Ramos (cell line): ENCODE measurements around the gene NTSR1.

ENCODE experiments used
- in situ Hi-C: fragments of 300-500 bp; cut with MboI; formaldehyde crosslinking; loops from one replicate; pipeline ENCODE4 v1.14.3; 2022; ENCODE audit warnings: low sequenced_read_pairs; ENCODE audit not compliant: unreplicated experiment

The NTSR1 gene

DNA sequence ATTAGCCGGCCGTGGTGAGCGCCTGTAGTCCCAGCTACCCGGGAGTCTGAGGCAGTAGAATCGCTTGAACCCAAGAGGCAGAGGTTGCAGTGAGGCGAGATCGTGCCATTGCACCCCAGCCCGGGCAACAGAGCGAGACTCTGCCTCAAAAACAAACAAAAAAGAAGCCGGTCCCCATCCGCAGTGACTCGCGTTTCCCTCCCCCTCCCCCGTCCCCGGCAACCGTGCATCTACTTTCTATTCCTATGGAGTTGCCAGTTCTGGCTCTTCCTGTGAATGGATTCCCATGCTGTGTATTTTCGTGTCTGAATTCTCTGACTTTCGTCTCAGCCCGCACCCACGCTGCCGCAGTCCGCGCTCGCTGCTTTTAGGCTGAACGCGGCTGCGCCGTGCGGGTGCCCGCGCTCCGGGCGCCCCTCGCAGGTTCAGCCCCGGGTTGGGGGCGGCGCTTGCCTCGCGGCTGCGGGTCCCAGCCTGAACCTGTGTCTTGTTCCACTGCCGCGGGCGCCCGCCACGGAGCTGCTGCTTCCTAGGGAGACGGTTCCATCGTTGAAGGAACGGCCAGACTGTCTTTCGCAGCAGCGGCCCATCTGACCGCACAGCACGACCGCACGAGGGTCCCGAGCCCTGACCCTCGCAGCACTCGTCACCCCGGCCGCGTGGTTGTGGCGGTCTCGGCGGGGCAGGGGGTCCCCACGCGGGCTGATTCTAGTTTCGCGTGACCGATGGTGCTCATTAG is 86.6 kb downstream of the NTSR1 start:
- in situ Hi-C loops = loop anchor here (10.0 kb wide), 2 partner anchors 170 to 390 kb away; partner anchors contain the start of gene CABLES2

- in situ Hi-C loops = loop anchor here (10.0 kb wide), 2 partner anchors 172 to 392 kb away; partner anchors contain the start of gene CABLES2
Observed at GRCh38 chr20:62796699-62797491, 88.3 kb downstream of the NTSR1 start.

DNA sequence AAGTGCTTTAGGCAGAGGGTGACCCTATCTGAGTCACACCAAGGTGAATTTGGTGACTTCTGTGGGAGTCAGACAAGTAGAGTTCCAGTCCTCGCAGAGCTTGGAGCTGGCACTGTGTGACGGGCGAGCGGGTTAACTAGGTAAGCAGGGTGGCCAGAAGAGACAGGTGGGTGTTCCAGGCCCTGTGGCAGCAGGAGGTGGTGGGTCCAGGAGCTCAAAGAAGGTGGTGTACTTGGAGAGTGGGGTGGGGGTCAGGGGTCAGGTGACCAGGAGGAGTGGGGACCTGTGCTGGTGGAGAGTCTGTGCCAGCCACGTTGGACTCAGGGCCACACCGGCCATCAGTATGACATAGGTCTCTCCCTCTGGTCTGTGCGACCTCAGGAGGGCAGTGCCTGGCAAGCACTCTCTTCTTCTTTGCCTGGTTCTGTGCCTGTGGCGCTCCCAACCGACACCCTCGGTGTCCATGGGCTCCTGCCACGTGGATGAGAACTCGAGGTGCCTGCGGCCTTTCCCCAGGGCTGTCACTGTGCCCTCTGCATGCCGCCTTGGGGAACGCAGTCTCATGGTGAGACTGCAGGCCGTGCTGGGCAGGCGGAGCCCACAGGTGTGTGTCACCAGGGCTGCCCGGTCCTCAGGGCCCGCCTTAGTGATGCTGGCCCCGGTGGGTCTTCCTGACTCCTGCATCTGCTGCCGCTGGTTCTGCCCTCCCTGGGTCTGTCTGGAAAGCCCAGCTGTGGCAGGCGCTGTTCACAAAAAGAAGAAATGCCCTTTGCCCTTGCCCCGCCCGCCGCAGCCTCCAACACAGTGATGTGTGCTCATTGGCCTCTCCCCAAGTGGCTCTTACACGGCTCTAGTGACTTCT is 89.3 kb downstream of the NTSR1 start:
- in situ Hi-C loops = loop anchor here (10.0 kb wide), 2 partner anchors 173 to 393 kb away; partner anchors contain the start of gene CABLES2

GRCh38 chr20:62799036-62799435 is 90.4 kb downstream of the NTSR1 start:
- in situ Hi-C loops = loop anchor here (10.0 kb wide), 2 partner anchors 174 to 394 kb away; partner anchors contain the start of gene CABLES2

GRCh38 chr20:62799459-62799858 is 90.8 kb downstream of the NTSR1 start:
- in situ Hi-C loops = loop anchor here (10.0 kb wide), 2 partner anchors 175 to 395 kb away; partner anchors contain the start of gene CABLES2

DNA sequence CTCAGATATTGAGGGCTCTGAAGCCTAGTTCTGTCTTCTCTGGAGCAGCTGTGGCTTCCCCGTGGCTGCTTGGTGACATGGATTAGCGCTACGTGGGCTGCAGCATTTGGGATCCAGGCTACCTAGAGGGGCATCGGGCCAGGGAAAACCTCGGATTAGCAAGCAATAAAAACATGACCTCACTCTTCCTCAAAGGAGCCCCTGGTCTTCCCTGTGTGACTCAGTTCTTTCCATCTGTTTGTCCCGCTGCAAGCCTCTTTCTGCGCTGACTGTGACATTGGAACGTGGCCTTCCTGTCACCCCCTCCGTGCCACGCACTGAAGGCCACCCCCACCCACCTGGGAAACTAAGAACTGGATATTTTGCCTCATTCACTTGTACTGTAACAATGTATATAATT is 91.2 kb downstream of the NTSR1 start:
- in situ Hi-C loops = loop anchor here (10.0 kb wide), 2 partner anchors 175 to 395 kb away; partner anchors contain the start of gene CABLES2

GRCh38 chr20:62800314-62801259 is 92.0 kb downstream of the NTSR1 start:
- in situ Hi-C loops = no loop called here

GRCh38 chr20:62801284-62802010 is 92.8 kb downstream of the NTSR1 start:
- in situ Hi-C loops = no loop called here

DNA sequence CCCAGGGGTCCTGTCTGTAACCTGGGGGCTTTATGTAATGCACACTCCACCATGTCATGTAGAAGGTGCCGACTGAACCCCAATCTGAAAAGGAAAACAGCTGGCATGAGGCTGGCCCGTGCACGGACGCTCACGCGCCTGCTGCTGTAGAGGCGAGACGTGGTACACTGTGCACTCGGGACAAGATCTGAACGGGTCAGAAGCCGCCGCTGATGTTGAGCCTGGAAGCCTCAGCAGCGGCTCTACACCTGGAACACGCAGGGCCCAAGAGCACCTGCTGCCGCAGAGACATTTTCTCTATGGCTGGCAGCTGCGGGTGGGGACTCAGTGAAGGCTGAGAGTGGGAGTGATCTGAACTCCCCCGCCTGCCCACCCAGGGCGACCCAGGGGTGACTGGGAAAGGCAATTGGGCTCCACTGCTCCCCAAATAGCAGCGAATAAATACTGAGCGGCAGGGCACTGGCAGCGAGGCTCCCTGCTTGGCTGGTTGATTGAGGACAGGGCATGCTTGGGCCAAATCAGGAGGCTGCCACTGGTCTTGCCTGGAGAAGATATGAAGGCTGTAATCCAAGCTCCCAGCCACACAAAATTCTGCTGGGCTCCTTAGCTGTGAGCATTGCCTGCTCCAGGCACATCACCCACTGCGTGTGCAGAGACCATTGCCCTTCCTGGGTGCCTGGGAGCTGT is 93.5 kb downstream of the NTSR1 start:
- in situ Hi-C loops = no loop called here

GRCh38 chr20:62804021-62804626 is 95.5 kb downstream of the NTSR1 start:
- in situ Hi-C loops = no loop called here

DNA sequence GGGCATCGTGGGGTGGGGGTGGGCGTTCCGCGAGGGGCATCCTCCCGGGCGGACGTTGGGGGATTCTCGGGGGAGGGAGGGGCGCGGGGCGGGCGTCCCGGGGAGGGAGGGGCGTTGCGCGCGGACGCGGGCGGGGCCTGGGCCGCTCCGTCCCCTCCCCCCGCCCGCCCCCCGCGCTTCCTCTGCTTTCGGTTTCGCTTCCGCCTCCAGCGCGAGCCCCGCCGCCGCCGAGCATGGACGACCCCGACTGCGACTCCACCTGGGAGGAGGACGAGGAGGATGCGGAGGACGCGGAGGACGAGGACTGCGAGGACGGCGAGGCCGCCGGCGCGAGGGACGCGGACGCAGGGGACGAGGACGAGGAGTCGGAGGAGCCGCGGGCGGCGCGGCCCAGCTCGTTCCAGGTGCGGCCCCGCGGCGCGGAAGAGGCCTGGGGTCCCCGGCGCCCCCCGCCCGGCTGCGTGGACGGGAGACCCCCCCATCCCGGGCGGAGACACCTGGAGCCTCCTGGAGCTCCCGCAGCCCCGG is 96.1 kb downstream of the NTSR1 start, which contains the start of gene OGFR:
Gene OGFR, plus strand, starts transcription at position 209 of the 528 bp plus-strand sequence. Its CDS starts 25 bp downstream, at position 234.
- in situ Hi-C loops = no loop called here

- in situ Hi-C loops = no loop called here
Observed at GRCh38 chr20:62805155-62805710, 96.6 kb downstream of the NTSR1 start.

DNA sequence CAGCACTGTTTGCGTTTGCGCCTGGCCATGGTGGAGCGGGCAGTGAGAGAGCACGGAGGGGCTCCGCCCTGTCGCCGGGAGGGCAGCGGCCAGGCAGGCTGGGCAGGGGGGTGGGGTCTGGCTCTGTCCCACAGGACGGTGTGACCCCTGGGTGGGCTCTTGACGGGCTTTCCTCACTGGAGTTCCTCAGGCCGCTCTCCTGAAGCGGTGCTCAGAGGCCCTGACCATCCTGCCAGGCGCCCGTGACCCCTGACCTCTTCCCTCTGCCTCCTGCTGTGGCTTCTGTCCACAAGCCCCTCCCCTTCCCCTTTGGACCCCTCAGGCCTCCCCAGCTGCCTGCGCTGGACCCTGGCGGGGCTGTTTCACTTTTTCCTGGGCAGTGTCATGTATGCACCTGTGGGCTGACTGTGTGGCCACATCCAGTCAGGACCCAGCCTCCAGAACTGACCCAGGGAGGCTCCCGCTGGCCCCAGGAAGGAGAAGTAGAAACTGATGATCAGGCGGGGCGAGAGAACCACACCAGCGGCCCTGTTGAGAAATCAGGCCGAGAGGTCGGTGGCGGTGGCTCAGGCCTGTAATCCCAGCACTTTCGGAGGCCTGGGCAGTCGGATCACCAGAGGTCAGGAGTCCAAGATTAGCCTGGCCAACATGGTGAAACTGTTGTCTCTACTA is 97.2 kb downstream of the NTSR1 start:
- in situ Hi-C loops = no loop called here

- in situ Hi-C loops = no loop called here
Observed at GRCh38 chr20:62806383-62807050, 97.9 kb downstream of the NTSR1 start.

- in situ Hi-C loops = no loop called here
Observed at GRCh38 chr20:62807444-62808210, 99.0 kb downstream of the NTSR1 start.
